SKM-1 (cell line): ENCODE data around the gene MS4A14.
A peak's percentile ranks its signal among the peaks of the same experiment; 100 is the strongest.
"Not testable (repeated sequence)": the region's sequence is repeated elsewhere in the genome, so short reads cannot be mapped to it uniquely, and the experiment has no call there.

Experiments used
- DNase-seq: peaks from one replicate; lab custom pipeline; 2025; ENCODE audit not compliant: unreplicated experiment; lab: John Stamatoyannopoulos, UW

The MS4A14 gene

DNA sequence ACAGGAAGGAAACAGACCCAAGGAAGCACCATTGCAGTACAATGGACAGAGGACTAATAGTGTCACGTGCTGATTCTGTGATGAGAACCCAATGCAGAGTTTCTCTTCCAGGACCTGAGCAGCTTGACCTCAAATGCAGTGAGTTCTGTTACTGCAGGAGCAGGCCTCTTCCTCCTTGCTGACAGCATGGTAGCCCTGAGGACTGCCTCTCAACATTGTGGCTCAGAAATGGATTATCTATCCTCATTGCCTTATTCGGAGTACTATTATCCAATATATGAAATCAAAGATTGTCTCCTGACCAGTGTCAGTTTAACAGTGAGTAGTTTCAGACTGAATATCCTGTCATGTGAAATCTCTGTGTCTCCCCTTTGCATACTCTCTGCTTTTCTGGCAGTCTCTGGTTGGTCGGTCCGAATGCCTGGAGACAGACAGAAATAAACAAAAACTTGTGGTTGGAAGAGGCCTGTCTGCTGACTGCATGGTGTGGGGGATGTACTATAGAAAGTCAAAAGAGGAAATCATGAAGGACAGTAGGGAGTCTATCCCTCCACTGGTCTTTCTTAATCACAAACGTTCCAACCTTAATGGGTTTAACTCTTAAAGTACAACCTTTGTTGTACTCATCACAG is 6.9 kb upstream of the MS4A14 start:
- DNase-seq, result no peak

GRCh38 chr11:60390419-60390818 is 5.8 kb upstream of the MS4A14 start:
- DNase-seq, result no peak

DNA sequence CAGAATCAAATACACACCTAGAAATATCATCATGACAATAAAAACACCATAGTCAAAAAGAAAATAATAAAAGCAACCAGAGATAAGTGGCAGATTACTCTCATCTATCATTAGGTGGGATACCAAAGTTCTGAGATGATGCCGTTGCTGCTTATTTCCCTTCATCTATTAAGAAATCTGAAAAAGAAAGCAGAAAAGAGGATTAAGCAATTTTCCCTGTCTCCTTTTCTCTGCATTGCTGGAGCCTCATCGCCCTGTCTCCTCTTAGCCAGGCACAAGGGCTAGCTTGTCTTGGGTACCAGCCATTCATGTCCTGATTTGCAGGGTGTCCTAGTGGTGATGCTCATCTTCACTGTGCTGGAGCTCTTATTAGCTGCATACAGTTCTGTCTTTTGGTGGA is 3.9 kb upstream of the MS4A14 start:
- no peak for DNase-seq

GRCh38 chr11:60393016-60393415 is 3.2 kb upstream of the MS4A14 start:
- DNase-seq, result no peak

GRCh38 chr11:60394666-60395380 is 1.4 kb upstream of the MS4A14 start:
- DNase-seq, result no peak

GRCh38 chr11:60396799-60397198 is 540 bp downstream of the MS4A14 start:
- DNase-seq, result peak; percentile 41

DNA sequence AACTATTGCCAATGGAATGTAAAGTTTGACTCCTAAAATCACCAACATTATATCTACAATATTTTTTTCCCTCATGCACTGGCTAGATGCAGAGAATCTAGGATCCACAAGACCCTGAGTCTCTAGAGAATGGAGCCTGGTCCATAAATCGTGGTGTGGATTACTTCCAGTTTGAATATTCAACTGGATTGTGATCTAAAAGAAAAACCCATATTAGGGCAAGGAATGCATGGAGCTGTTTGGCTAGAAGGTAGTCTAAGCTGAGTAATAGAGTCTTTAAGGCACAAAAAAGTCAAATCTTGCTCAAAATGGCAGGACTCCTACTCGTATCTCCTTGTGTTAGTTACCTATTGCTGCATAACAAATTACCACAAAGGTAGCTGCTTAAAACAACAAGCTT is 23.8 kb downstream of the MS4A14 start:
- DNase-seq, result no peak

DNA sequence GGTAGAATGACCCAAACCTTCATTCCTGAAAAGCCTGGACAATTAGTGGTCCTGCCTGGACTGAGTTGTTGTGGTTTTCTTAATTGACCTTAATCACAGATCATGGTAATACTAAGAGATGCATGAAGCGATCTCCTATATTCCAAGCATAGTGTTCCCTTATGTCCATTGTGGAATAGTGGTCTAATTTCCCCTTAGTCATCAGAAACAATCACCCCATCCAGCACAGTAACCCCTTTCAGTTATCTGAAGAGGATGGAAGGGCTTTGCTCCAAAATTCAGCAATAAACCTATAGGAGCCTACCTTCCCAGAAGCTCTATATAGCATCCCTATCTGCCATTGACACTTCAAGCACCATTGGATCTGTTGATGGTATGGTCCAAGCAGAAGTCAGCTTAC is 26.4 kb downstream of the MS4A14 start:
- DNase-seq, result no peak

- DNase-seq, result no peak
Observed at GRCh38 chr11:60428517-60428916, 32.3 kb downstream of the MS4A14 start.

GRCh38 chr11:60429272-60429671 is 33.0 kb downstream of the MS4A14 start, which contains the start of gene MS4A5:
Gene MS4A5 (plus strand): TSS chr11:60429572. CDS start chr11:60429675, 103 bp downstream.
- no peak for DNase-seq

GRCh38 chr11:60431251-60431650 is 35.0 kb downstream of the MS4A14 start:
- no peak for DNase-seq

- DNase-seq, result no peak
Observed at GRCh38 chr11:60433401-60433800, 37.1 kb downstream of the MS4A14 start.

DNA sequence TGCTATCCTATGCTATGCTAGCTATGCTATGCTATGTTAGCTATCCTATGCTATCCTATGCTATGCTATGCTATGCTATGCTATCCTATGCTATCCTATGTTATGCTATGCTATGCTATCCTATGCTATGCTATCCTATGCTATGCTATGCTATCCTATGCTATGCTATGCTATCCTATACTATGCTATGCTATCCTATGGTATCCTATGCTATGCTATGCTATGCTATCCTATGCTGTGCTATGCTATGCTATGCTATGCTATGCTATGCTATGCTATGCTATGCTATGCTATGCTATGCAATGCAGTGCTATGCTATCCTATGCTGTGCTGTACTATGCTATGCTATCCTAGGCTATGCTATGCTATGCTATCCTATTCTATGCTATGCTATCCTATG is 50.8 kb downstream of the MS4A14 start:
- DNase-seq, result no peak

GRCh38 chr11:60447846-60448245 is 51.6 kb downstream of the MS4A14 start:
- no peak for DNase-seq

DNA sequence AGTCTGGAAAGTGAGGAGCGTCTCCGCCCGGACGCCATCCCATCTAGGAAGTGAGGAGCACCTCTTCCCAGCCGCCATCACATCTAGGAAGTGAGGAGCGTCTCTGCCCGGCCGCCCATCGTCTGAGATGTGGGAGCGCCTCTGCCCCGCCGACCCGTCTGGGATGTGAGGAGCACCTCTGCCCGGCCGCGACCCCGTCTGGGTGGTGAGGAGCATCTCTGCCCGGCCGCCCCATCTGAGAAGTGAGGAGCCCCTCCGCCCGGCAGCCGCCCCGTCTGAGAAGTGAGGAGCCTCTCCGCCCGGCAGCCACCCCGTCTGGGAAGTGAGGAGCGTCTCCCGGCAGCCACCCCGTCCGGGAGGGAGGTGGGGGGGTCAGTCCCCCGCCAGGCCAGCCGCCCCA is 54.9 kb downstream of the MS4A14 start:
- DNase-seq, result not testable (repeated sequence)

- no peak for DNase-seq
Observed at GRCh38 chr11:60454212-60454611, 58.0 kb downstream of the MS4A14 start.

DNA sequence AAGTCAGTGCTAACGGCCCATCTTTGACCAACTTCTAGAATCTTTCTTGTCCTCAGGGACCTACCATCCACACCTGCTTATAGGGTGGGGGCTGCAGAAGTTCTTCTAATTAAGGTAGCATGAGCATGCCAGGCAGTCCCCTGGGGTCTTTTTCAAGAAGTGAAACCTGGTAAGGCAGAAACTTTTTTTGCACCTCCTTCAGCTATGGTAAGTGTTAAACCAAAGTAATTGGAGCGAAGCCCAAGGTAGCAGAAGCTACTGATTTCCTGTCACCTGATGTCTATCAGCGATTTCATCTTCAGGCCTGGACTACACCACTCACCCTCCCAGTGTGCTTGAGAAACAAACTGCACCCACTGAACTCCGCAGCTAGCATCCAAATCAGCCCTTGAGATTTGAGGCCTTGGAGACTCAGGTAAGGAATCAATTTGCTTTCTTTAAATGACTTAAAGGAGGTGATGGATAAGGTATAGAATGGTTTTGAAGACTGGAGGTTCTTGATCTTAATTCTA is 59.3 kb downstream of the MS4A14 start, which contains the start of gene MS4A1:
Gene MS4A1 (plus strand): TSS at position 317 of the 512 bp plus-strand sequence. CDS start 6,528 bp downstream, outside the sequence.
- no peak for DNase-seq

GRCh38 chr11:60457576-60457975 is 61.3 kb downstream of the MS4A14 start:
- no peak for DNase-seq

DNA sequence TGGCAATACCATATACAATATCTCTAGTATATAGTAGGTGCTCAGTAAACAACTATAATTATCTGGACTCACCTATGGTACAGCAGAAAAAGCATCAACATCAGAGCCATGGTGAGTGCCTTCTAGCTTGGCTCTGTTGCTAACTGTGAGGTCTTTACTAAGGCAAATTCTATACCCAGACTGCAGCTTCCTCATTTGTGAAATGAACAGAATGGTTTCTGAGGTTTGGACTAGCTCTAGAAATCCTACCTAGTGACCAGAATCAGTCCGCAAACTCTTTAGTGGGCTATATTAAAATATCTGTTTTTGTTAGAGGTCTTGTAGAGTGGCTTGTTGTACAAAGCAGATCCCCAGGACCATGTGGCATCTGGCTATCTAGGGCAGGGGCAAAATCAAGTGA is 63.1 kb downstream of the MS4A14 start:
- no peak for DNase-seq
